GM21786 (cell line): Measurements from ENCODE around the gene POFUT1.

Source experiments
- ATAC-seq: cut with Tn5 transposase; IDR thresholded peaks from one replicate; pipeline ENCODE4 v1.9.1; 2021; ENCODE audit not compliant: unreplicated experiment

The POFUT1 gene

DNA sequence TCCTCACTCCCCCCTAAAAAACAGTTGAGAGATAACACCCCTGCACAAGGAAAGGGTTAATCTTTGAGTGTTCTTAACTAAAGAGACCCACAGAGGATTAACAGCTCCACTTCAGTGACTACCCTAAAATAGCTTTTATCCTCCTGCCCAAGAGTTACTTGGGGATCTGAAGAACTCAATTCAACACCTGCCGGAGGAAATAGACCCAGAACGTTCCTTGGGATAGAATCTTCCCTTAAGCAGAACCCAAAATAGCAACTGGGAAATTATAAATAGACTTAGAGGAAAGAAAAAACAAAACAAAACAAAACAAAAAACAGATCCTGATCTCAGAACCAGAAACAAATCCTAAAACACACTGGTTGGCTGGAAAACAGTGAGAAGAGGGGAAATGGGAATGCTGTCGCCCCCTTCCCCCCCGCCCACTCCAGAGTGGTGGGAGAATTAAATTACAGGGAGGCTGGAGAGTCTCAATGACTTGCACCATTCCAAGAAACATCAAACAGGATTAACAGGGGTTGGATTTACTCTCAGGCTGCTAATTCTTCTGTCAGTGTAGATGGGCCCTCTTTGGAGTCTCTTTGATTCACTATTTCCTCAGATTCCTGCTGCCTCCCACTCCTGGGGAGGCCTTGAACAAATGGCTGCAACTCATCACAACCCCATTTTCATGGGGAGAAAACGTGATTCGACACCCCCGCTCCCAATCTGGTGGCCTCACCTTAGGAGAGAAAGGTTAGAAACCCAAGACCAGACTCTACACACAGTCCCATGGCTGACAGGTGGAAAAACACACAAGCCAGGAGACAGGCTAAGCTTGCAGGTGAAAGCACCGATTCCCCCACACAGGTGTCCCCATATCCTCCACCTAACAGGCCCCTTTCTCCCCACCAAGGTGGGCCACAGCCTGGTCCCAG, 1.6 kb upstream of the POFUT1 start:
- ATAC-seq, result no peak

- peak; percentile 31 for ATAC-seq
Observed at GRCh38 chr20:32206760-32207625, 687 bp upstream of the POFUT1 start.

- ATAC-seq, result no peak
Observed at GRCh38 chr20:32208499-32209154, 947 bp downstream of the POFUT1 start.

- no peak for ATAC-seq
Observed at GRCh38 chr20:32209850-32210605, 2.3 kb downstream of the POFUT1 start.

GRCh38 chr20:32213870-32214269, 6.2 kb downstream of the POFUT1 start:
- no peak for ATAC-seq

GRCh38 chr20:32215147-32215546, 7.5 kb downstream of the POFUT1 start:
- no peak for ATAC-seq

DNA sequence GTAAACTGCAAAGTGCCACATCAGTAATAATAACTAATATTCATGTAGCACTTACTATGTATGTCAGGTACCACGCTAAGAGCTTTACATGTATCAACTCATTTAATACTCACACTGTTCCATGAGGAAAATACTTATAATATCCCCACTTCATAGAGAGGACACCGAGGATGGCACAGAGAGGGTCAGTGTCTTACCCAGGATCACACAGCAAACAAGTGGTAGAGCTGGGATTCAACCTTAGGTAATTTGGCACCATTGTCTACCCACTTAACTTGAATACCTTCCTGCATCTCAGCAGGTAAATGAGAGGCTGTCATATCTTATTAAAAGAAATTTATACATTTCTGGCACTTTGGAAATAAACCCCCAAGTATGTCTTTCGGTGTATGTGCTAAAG, 8.0 kb downstream of the POFUT1 start:
- no peak for ATAC-seq

DNA sequence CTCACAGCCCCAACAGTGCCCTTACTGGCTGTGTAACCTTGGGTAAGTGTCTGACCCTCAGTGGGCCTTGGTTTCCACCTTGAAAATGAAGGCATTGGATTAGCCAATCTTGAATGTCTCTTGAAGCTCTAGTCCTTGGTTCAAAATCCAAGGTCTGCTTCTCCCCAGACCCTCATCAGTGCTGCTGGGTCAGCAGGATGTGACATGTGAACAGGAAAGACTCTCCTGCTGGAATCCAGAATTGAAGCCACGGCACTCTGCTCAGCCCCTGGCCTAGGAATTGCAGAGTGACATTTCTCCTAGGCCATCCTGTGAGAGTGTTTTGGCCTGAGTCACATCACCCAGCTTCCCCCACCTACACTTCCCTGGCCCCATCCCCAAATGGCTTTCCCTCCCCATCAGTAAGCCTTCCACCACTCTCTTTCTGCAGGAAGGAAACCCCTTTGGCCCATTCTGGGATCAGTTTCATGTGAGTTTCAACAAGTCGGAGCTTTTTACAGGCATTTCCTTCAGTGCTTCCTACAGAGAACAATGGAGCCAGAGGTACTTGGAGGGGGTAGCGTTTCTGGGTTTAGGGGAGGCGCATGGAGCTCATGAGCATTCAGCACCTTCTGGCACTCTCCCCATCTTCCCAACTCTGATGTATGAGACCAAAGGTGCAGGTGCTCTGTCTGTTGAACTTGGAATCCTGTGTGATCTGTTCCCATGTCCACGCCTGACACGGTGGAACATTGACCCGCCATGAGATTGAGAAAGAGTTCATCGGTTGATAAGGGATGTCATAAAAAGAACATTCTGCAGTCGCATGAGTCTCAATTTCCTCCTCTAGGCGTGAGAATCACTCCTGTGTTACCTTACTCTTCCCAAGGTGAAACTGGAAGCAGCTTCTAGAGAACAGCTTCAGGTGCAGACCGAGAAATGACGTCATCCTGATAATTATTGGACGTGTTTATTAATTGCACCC, 8.8 kb downstream of the POFUT1 start:
- ATAC-seq, result no peak

DNA sequence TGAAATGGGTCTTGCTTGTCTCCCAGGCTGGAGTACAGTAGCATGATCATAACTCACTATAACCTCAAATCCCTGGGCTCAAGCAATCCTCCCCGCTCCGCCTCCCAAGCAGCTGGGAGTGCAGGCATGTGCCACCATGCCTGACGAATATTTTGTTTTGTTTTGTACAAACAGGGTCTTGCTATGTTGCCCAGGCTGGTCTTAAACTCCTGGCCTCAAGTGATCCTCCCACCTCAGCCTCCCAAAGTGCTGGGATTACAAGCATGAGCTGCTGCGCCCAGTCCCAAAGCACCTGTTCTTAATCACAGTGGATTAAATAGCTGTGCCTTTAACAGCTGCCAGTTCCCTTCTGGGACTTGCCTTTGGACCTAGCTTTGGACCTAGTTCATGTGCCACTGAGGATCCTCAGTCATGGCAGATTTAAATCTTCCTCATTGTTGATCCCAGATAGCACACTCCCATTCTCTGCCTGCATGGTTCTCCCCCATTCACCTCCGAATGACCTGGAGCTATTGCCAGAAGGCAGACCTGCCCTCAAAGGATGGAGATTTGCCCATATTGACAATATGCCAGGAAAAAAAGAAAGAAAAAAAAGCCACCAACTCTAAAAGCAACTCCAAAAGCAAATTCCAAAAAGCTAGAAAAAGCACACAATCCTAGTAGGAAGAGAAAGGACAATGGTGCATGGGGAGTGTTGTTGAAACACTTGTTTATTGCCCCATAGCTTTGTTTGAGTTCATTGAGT, 10.6 kb downstream of the POFUT1 start:
- no peak for ATAC-seq

DNA sequence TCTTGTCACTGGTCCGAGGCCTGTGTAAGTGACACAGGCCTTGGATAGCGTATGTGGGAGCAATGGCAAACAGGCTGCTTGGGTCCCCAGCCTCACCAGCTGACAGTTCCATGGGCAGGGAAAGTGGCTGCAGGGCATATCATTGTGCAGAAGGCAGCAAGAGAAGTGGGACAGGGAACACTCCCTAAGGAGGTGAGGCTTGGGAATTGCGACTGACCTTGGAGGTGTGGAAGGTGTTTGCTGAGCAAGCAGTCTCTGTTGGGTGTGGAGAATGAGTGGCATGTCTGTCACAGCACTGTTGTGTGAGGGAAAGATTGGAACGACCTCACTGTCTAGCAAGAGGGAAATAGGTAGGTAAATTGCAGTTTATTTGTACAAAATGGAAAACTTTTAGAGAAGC, 16.8 kb downstream of the POFUT1 start:
- no peak for ATAC-seq

- no peak for ATAC-seq
Observed at GRCh38 chr20:32226391-32226790, 18.7 kb downstream of the POFUT1 start.

DNA sequence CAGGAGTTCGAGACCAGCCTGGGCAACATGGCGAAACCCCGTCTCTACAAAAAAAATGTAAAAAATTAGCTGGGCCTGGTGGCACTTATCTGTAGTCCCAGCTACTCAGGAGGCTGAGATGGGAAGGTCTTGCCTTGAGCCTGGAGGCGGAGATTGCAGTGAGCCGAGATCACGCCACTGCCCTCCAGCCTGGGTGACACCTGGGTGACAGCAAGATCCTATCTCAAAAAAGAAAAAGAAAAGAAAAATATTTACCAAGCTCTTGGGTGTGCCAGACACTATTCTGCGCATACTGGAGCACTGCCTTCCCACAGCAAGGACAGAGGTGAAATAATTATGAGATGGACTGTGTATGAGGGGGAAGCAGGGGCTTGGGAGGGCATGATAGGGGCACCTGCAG, 19.6 kb downstream of the POFUT1 start:
- ATAC-seq, result no peak

DNA sequence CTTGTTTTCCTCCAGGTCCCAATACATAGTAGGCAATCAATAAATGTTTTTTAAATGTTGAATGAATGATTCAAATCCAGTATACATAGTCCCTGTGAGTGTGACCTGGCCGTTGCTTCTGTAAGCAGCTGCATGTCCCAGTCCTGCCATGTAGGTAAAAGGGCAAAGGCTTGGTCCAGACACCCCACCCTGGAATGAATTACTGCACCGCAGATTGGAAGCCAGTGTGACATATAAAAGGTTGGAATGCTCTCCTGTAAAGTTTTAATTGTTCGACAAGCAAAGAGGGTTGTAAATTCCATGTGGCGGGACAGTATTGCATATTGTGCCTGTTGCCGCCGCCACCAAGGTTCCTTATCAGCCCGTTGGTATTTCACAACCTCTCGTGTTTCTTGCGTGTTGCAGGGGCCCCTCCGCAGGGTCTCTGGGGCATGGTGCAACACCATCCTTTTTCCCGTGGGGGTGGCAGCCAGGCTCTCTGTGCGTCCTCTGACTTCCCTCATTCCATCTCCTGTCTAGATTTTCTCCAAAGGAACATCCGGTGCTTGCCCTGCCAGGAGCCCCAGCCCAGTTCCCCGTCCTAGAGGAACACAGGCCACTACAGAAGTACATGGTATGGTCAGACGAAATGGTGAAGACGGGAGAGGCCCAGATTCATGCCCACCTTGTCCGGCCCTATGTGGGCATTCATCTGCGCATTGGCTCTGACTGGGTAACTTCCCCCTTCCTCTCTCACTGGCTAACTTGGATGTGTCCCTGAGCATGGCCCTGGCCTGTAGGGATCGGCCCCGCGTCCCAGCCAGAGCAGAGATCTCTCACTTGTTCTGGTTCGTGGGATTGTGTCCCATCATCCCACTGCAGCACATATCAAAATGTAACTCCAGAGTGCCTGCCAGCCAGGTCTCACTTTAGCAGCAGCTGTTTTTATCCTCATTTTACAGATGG, 20.3 kb downstream of the POFUT1 start:
- ATAC-seq, result no peak

DNA sequence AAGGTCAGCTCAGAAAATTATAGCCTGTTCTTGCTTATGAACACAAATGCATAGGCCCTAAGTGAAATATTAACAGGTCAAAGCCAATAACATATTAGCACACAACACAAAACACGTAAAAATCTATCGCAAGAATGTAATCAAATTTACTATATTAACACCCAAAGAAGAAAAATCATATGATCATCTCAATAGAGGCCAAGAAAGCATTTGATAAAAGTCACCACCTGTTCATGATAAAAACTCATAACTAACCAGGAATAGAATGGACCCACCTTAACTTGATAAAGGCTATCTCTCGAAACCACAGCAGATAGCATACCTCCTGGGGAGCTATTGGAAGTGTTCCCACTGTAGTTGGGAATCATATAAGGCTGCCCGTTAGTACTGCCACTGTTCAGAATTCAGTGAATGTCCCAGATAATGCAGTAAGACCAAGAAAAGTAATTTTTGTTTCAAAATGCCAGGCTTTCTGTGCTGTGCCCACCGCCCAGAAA, 21.6 kb downstream of the POFUT1 start:
- ATAC-seq, result no peak

DNA sequence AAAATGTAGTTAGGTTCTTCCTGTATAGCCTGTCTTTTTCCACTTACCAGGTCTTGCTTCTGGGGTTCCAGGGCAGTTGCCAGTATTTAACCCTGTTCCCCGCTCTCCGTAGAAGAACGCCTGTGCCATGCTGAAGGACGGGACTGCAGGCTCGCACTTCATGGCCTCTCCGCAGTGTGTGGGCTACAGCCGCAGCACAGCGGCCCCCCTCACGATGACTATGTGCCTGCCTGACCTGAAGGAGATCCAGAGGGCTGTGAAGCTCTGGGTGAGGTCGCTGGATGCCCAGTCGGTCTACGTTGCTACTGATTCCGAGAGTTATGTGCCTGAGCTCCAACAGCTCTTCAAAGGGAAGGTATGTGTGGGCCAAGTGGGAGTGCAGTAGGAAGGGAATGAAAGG, 23.0 kb downstream of the POFUT1 start:
- ATAC-seq, result no peak

DNA sequence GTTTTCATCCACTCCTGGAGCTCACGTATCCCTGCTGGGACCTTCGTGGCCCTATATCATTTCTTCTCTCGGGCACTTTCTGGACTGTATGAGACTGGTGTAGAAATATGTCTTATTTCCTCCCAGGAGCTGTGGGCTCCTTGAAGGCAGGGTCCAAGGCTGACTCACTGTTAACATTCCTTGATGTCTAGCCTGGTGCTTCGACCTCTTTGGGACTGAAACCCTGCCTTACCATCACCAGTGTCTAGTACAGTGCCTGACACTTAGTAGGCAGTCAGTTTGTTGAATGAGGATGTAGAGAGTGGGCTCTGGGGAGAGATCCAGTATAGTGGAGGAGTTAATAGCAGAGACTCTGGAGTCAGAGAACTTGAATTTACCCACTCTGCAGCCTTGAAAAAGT, 23.6 kb downstream of the POFUT1 start:
- ATAC-seq, result no peak

- no peak for ATAC-seq
Observed at GRCh38 chr20:32231847-32232246, 24.2 kb downstream of the POFUT1 start.
